22Rv1 (cell line): ENCODE measurements around the gene LMAN2.
"Not testable (repeated sequence)": the region's sequence is repeated elsewhere in the genome, so short reads cannot be mapped to it uniquely, and the experiment has no call there.

Source experiments
- H3K27ac ChIP-seq: fragments of 450-650 bp; 2 replicates; pipeline ENCODE4 v1.5.1; 2017
- ZFX ChIP-seq: fragments of 450-650 bp; IDR thresholded peaks from 2 replicates; pipeline ENCODE4 v1.6.1; 2017; ENCODE audit warnings: antibody characterized with exemption, borderline replicate concordance
- TF ChIP-seq, protein P1 (sequence below): fragments of 450-650 bp; IDR thresholded peaks from 2 replicates; pipeline ENCODE4 v1.5.1; 2017; ENCODE audit warnings: mild to moderate bottlenecking

LMAN2 gene

DNA sequence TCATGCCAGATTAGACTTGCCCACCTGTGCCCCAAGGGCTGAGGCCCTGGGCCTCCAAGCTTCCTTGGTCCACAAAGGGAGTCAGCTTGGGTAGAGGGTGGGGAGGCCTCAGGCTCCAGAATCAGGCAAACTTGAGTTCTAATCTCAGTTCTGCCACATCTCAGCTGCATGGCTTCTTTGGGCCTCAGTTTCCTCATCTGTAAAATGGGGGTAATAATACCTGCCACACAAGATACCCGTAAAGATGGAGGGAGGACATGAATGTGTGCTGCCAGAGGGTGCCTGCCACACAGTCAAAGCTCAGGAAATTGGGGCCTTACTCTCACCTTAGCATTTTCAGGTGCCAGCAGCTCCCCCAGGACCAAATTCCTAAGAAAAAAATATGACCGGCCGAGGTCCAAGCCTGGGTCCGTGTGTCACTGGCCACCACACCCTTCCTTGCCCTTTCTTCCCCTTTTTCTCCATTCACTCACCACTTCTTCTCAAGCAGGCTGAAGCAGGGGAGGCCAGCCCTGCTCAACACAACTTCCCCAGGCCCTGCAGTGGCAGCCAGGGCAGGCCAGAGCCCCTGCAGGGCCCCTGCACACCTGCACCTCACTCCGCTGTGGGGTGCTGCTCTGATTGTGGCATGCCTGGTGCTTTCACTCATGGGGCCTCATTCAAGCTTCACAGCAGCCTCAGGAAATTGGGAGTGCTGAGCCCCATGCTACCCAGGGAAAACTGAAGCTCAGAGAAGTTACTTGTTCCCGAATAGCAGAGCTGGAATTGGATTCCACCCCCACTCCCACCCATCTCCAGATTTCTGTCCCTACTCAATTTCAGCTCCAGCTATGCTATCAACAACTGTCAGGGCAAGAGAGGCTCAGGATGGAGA, 10.2 kb upstream of the LMAN2 start:
- TF ChIP-seq, protein P1, sequence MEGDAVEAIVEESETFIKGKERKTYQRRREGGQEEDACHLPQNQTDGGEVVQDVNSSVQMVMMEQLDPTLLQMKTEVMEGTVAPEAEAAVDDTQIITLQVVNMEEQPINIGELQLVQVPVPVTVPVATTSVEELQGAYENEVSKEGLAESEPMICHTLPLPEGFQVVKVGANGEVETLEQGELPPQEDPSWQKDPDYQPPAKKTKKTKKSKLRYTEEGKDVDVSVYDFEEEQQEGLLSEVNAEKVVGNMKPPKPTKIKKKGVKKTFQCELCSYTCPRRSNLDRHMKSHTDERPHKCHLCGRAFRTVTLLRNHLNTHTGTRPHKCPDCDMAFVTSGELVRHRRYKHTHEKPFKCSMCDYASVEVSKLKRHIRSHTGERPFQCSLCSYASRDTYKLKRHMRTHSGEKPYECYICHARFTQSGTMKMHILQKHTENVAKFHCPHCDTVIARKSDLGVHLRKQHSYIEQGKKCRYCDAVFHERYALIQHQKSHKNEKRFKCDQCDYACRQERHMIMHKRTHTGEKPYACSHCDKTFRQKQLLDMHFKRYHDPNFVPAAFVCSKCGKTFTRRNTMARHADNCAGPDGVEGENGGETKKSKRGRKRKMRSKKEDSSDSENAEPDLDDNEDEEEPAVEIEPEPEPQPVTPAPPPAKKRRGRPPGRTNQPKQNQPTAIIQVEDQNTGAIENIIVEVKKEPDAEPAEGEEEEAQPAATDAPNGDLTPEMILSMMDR, result no peak
- TF ChIP-seq ZFX, result no peak
- H3K27ac ChIP-seq, result no peak overlapping the region

GRCh38 chr5:177360740-177361139, 9.3 kb upstream of the LMAN2 start:
- not testable (repeated sequence) for H3K27ac ChIP-seq

- TF ChIP-seq ZFX, result no peak
- no peak overlapping the region for H3K27ac ChIP-seq
These were observed 8.4 kb upstream of the LMAN2 start for GRCh38 chr5:177359860-177360259.

DNA sequence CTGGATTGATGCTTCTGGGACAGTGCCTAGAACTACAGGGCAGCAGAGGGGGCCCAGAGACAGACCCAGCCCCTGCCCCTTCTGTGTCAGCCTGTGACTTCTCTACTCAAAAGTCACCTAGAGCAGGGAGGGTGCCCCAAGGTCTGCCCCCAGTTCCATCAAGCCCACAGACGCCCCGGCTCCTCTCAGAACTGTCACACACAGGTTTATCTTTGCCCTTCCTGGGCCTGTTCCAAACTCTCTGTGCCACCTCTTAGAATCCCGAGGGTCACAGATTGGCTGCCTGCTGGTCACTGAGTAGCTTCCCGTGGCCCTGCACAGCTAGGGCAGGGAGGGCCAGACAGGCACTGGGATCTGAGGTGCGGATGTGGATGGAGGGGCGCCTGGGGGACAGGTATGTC, 8.0 kb upstream of the LMAN2 start:
- H3K27ac ChIP-seq, result no peak overlapping the region
- TF ChIP-seq, protein P1, result no peak
- no peak for TF ChIP-seq ZFX

GRCh38 chr5:177358370-177358819, 6.9 kb upstream of the LMAN2 start:
- no peak overlapping the region for H3K27ac ChIP-seq
- no peak for TF ChIP-seq ZFX
- TF ChIP-seq, protein P1, result no peak

GRCh38 chr5:177357459-177358351, 6.2 kb upstream of the LMAN2 start, which contains the start of gene RGS14:
Gene RGS14 (plus strand): TSS chr5:177357924. CDS start chr5:177358025, 101 bp downstream.
- TF ChIP-seq, protein P1, result no peak
- no peak for TF ChIP-seq ZFX
- no peak within 1 kb of the TSS for H3K27ac ChIP-seq

DNA sequence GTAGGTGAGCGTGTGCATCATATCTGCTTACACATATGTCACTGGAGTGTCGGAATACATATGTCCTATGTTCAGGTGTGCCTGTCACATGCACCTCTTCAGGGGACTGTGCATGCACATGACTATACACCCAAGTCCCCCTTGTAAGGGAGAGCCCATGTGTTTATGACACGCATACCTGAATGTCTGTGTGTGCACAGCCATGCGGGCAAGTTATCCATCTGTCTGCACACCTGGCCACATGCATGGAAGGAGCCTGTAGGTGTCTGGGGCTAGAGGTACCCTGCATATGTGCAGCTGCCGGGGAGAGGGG, 5.6 kb upstream of the LMAN2 start:
- H3K27ac ChIP-seq, result no peak overlapping the region
- no peak for TF ChIP-seq ZFX
- TF ChIP-seq, protein P1, result no peak

GRCh38 chr5:177356746-177357145, 5.3 kb upstream of the LMAN2 start:
- TF ChIP-seq, protein P1, result no peak
- TF ChIP-seq ZFX, result no peak
- no peak overlapping the region for H3K27ac ChIP-seq
